Mesendoderm (in vitro differentiated cells): ENCODE data around the gene AKAP13.
A peak's percentile ranks its signal among the peaks of the same experiment; 100 is the strongest.

ENCODE experiments used
- DNase-seq: peaks from one replicate; pipeline ENCODE4 v3.0.0; 2013
- H2AK5ac ChIP-seq: 2 replicates; pipeline ENCODE4 v1.6.1; 2013; ENCODE audit warnings: low read length, inconsistent platforms
- H2BK120ac ChIP-seq: 2 replicates; pipeline ENCODE4 v1.6.1; 2013; ENCODE audit warnings: low read depth, mild to moderate bottlenecking, low read length, moderate library complexity, mixed read lengths
- H2BK15ac ChIP-seq: replicated peaks from 2 replicates; pipeline ENCODE4 v1.6.1; 2013; ENCODE audit warnings: low read depth, mild to moderate bottlenecking, moderate library complexity
- H2BK5ac ChIP-seq: 2 replicates; pipeline ENCODE4 v1.6.1; 2013; ENCODE audit warnings: low read length, inconsistent platforms
- H3K18ac ChIP-seq: 2 replicates; pipeline ENCODE4 v1.6.1; 2013; ENCODE audit warnings: mild to moderate bottlenecking, low read length, mixed read lengths
- H3K23ac ChIP-seq: one replicate; pipeline ENCODE4 v1.6.1; 2013; ENCODE audit warnings: low read length
- H3K27ac ChIP-seq: 2 replicates; pipeline ENCODE4 v1.5.1; 2013; ENCODE audit warnings: low read depth, mild to moderate bottlenecking, inconsistent platforms, low read length, moderate library complexity
- H3K27me3 ChIP-seq: 2 replicates; pipeline ENCODE4 v1.6.1; 2013; ENCODE audit warnings: low read length, control low read depth, mild to moderate bottlenecking, inconsistent platforms; ENCODE audit not compliant: insufficient read depth, poor library complexity
- H3K36me3 ChIP-seq: 2 replicates; pipeline ENCODE4 v1.6.1; 2013; ENCODE audit warnings: low read length, inconsistent platforms; ENCODE audit not compliant: control insufficient read depth, insufficient read depth
- H3K4ac ChIP-seq: one replicate; pipeline ENCODE4 v1.6.1; 2013; ENCODE audit warnings: low read depth, mild to moderate bottlenecking, low read length, moderate library complexity
- H3K4me1 ChIP-seq: 2 replicates; pipeline ENCODE4 v1.6.1; 2013; ENCODE audit warnings: low read depth, low read length, inconsistent platforms; ENCODE audit not compliant: control insufficient read depth
- H3K4me2 ChIP-seq: 2 replicates; pipeline ENCODE4 v1.6.1; 2013; ENCODE audit warnings: low read length
- H3K4me3 ChIP-seq: 2 replicates; pipeline ENCODE4 v1.5.1; 2013; ENCODE audit warnings: mild to moderate bottlenecking, low read length
- H3K56ac ChIP-seq: one replicate; pipeline ENCODE4 v1.6.1; 2013; ENCODE audit warnings: low read length
- H3K79me1 ChIP-seq: 2 replicates; pipeline ENCODE4 v1.6.1; 2013; ENCODE audit warnings: low read length, inconsistent platforms
- H3K79me2 ChIP-seq: 2 replicates; pipeline ENCODE4 v1.6.1; 2013; ENCODE audit warnings: mild to moderate bottlenecking, low read length; ENCODE audit not compliant: control insufficient read depth, insufficient read depth
- H3K9ac ChIP-seq: 2 replicates; pipeline ENCODE4 v1.6.1; 2013; ENCODE audit warnings: low read length, inconsistent platforms
- H4K5ac ChIP-seq: one replicate; pipeline ENCODE4 v1.6.1; 2013; ENCODE audit warnings: low read length
- H4K8ac ChIP-seq: one replicate; pipeline ENCODE4 v1.6.1; 2013; ENCODE audit warnings: low read depth, mild to moderate bottlenecking, control low read depth, low read length, moderate library complexity
- WGBS: extraction: QIAGEN DNeasy Blood & Tissue Kit; methylation state at CpG from one replicate; pipeline ENCODE4 v1.1.7; 2013; ENCODE audit warnings: low lambda C conversion rate, missing lambda C conversion rate; ENCODE audit not compliant: insufficient coverage; ENCODE audit errors: extremely low coverage; 5-methylcytosine and 5-hydroxymethylcytosine counted together

The AKAP13 gene

GRCh38 chr15:85394554-85395333 is 14.3 kb downstream of the AKAP13 start:
- no peak overlapping the region for H3K9ac ChIP-seq
- no peak overlapping the region for H3K23ac ChIP-seq
- H2BK5ac ChIP-seq, result no peak overlapping the region
- no peaks in the 10 kb centered on the region for H3K36me3 ChIP-seq
- H3K79me2 ChIP-seq, result peaks cover 63% of the 10 kb centered on the region
- H4K8ac ChIP-seq, result no peak overlapping the region
- no peak overlapping the region for H2AK5ac ChIP-seq
- peak overlapping the region; percentile 39 for H3K18ac ChIP-seq
- no peak overlapping the region for H3K27ac ChIP-seq
- H3K56ac ChIP-seq, result no peak overlapping the region
- no peaks in the 10 kb centered on the region for H3K27me3 ChIP-seq
- peaks cover 4% of the 10 kb centered on the region for H3K79me1 ChIP-seq
- no peak overlapping the region for H2BK120ac ChIP-seq
- DNase-seq, result no peak
- no CpG with 5 or more reads among the region's 2 CpGs for WGBS
- H3K4me2 ChIP-seq, result no peak overlapping the region
- no peak overlapping the region for H3K4ac ChIP-seq
- no peak overlapping the region for H3K4me3 ChIP-seq
- H2BK15ac ChIP-seq, result no peak overlapping the region
- H4K5ac ChIP-seq, result no peak overlapping the region
- peaks cover 8% of the 10 kb centered on the region for H3K4me1 ChIP-seq

DNA sequence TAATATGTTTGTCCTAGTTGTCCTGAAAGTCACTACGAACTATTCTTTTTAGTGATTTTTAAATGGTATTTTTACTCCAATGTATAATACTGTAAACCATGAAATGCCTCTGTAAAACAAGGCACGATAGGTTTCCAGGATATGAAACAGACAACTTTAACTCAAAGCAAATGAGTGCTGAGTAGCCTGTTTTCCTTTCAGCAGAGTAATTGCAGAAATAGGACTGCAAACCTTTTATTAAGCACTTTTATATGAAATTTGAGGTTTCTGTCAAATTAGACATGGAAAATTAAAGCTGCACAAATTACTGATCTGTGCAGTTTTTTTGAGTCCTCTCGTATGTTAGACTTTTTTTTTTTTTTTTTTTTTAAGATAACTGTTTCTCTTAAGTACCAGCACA is 16.2 kb downstream of the AKAP13 start:
- H2BK5ac ChIP-seq, result no peak overlapping the region
- H3K18ac ChIP-seq, result no peak overlapping the region
- H3K23ac ChIP-seq, result no peak overlapping the region
- H3K79me2 ChIP-seq, result peaks cover 59% of the 10 kb centered on the region
- DNase-seq, result no peak
- H3K4ac ChIP-seq, result no peak overlapping the region
- WGBS, result no CpG with 5 or more reads among the region's 3 CpGs
- no peak overlapping the region for H4K8ac ChIP-seq
- H3K79me1 ChIP-seq, result peaks cover 2% of the 10 kb centered on the region
- no peaks in the 10 kb centered on the region for H3K27me3 ChIP-seq
- H4K5ac ChIP-seq, result no peak overlapping the region
- H3K4me2 ChIP-seq, result no peak overlapping the region
- H3K4me3 ChIP-seq, result no peak overlapping the region
- peaks cover 3% of the 10 kb centered on the region for H3K4me1 ChIP-seq
- H2BK120ac ChIP-seq, result no peak overlapping the region
- H2AK5ac ChIP-seq, result no peak overlapping the region
- no peak overlapping the region for H2BK15ac ChIP-seq
- H3K36me3 ChIP-seq, result no peaks in the 10 kb centered on the region
- H3K56ac ChIP-seq, result no peak overlapping the region
- H3K9ac ChIP-seq, result no peak overlapping the region
- H3K27ac ChIP-seq, result no peak overlapping the region

DNA sequence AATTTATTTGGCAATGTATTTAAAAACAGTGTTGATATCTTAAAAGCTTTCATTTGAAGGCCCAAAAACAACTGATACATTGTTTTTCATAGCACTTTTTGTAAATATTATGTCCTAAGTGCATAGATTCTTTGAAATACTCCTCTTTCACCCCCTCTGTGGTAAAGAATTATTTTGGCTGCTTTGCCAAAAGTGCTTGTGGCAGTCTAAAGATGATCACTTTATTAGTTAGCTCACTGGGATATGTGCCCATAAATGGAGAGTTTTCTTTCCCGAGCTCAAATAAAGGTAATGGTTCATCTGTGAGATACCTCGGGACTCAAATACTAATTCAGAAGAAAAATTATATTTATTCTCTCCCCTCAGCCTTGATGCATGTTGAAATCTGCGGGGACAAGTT is 16.7 kb downstream of the AKAP13 start:
- WGBS, result no CpG with 5 or more reads among the region's 3 CpGs
- peaks cover 4% of the 10 kb centered on the region for H3K79me1 ChIP-seq

GRCh38 chr15:85397926-85398325 is 17.5 kb downstream of the AKAP13 start:
- no peak overlapping the region for H2BK5ac ChIP-seq
- H3K27me3 ChIP-seq, result no peaks in the 10 kb centered on the region
- no peak overlapping the region for H3K4me2 ChIP-seq
- no peak overlapping the region for H4K8ac ChIP-seq
- no peak overlapping the region for H3K9ac ChIP-seq
- H2BK15ac ChIP-seq, result no peak overlapping the region
- H4K5ac ChIP-seq, result no peak overlapping the region
- H3K4ac ChIP-seq, result no peak overlapping the region
- no peak overlapping the region for H3K27ac ChIP-seq
- peaks cover 5% of the 10 kb centered on the region for H3K79me1 ChIP-seq
- no peak overlapping the region for H3K56ac ChIP-seq
- peaks cover 57% of the 10 kb centered on the region for H3K79me2 ChIP-seq
- WGBS, result no CpG with 5 or more reads among the region's 3 CpGs
- H3K18ac ChIP-seq, result no peak overlapping the region
- H2AK5ac ChIP-seq, result no peak overlapping the region
- H3K4me3 ChIP-seq, result no peak overlapping the region
- no peak overlapping the region for H2BK120ac ChIP-seq
- no peaks in the 10 kb centered on the region for H3K36me3 ChIP-seq
- no peak overlapping the region for H3K23ac ChIP-seq
- H3K4me1 ChIP-seq, result peaks cover 8% of the 10 kb centered on the region
- DNase-seq, result no peak

More for the DNA sequence above, 16.7 kb downstream of the AKAP13 start:
- Histone ChIP-seq H2BK15ac (no peak overlapping the region), H3K79me2 (peaks cover 62% of the 10 kb centered on the region), H3K4me2 (no peak overlapping the region), H3K18ac (no peak overlapping the region), H2AK5ac (no peak overlapping the region), H3K4me1 (peaks cover 4% of the 10 kb centered on the region), H3K27me3 (no peaks in the 10 kb centered on the region), H4K8ac (no peak overlapping the region), H2BK120ac (no peak overlapping the region), H2BK5ac (no peak overlapping the region), H3K36me3 (no peaks in the 10 kb centered on the region), H3K27ac (no peak overlapping the region), H3K56ac (no peak overlapping the region), H3K23ac (no peak overlapping the region), H3K9ac (no peak overlapping the region), H4K5ac (no peak overlapping the region), H3K4ac (no peak overlapping the region), H3K4me3 (no peak overlapping the region)
- DNase-seq, result no peak

DNA sequence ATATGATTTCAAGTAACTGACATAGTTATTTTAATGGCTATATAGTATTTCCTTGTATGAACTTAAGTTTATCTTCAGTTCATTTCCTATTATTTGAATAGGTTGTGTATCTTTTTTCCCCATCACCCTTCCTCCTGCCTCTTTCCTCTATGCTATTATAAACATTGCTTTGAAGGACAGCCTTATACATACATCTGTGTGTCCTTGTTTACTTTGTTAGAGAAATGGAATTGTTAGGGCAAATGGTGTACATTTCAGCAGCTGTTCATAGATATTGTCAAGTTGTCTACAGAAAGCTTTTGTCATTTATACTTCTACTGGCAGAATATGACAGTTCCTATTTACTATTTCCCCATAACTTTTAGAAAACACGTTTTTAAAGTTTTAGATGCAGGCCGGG is 18.4 kb downstream of the AKAP13 start:
- no peak overlapping the region for H2BK120ac ChIP-seq
- H3K4me1 ChIP-seq, result peaks cover 8% of the 10 kb centered on the region
- H3K27ac ChIP-seq, result no peak overlapping the region
- H3K79me1 ChIP-seq, result peaks cover 5% of the 10 kb centered on the region
- H3K9ac ChIP-seq, result no peak overlapping the region
- no peak overlapping the region for H3K56ac ChIP-seq
- no peak overlapping the region for H4K8ac ChIP-seq
- H3K23ac ChIP-seq, result no peak overlapping the region
- no peak overlapping the region for H2BK15ac ChIP-seq
- H3K18ac ChIP-seq, result no peak overlapping the region
- H3K4me3 ChIP-seq, result no peak overlapping the region
- DNase-seq, result no peak
- H2AK5ac ChIP-seq, result no peak overlapping the region
- no CpG with 5 or more reads among the region's 2 CpGs for WGBS
- no peak overlapping the region for H3K4ac ChIP-seq
- peaks cover 58% of the 10 kb centered on the region for H3K79me2 ChIP-seq
- no peaks in the 10 kb centered on the region for H3K36me3 ChIP-seq
- H3K27me3 ChIP-seq, result no peaks in the 10 kb centered on the region
- H3K4me2 ChIP-seq, result no peak overlapping the region
- H2BK5ac ChIP-seq, result no peak overlapping the region
- H4K5ac ChIP-seq, result no peak overlapping the region

DNA sequence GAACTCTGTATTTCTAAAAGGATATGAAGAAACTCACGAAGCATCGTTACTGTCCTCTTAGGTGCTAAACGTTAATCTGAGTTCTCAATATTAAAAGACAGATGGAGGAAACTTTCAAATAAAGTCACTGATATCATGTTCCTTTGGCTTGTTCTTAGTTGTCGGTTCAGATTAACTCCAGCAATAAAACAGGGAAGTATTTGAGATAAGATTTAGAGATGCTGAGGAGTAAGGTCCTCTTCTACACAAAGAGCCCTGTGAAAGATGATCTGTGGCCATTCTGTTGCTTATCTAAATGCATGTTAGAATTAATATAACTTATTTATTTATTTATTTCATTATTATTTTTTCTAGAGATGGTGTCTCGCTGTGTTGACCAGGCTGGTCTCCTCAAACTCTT is 19.2 kb downstream of the AKAP13 start:
- WGBS, result no CpG with 5 or more reads among the region's 5 CpGs
- peaks cover 59% of the 10 kb centered on the region for H3K79me2 ChIP-seq
- H3K23ac ChIP-seq, result no peak overlapping the region
- H2BK15ac ChIP-seq, result no peak overlapping the region
- H4K5ac ChIP-seq, result no peak overlapping the region
- H2BK5ac ChIP-seq, result no peak overlapping the region
- no peaks in the 10 kb centered on the region for H3K27me3 ChIP-seq
- H2AK5ac ChIP-seq, result no peak overlapping the region
- peaks cover 7% of the 10 kb centered on the region for H3K4me1 ChIP-seq
- H4K8ac ChIP-seq, result no peak overlapping the region
- no peak for DNase-seq
- no peak overlapping the region for H3K9ac ChIP-seq
- H2BK120ac ChIP-seq, result no peak overlapping the region
- H3K4me2 ChIP-seq, result no peak overlapping the region
- no peaks in the 10 kb centered on the region for H3K36me3 ChIP-seq
- H3K4me3 ChIP-seq, result no peak overlapping the region
- H3K56ac ChIP-seq, result no peak overlapping the region
- H3K4ac ChIP-seq, result no peak overlapping the region
- no peak overlapping the region for H3K27ac ChIP-seq
- H3K79me1 ChIP-seq, result peaks cover 5% of the 10 kb centered on the region
- H3K18ac ChIP-seq, result no peak overlapping the region
